Endothelial cell of umbilical vein (primary cell): ENCODE data around the gene NELFB. TPM values are rescaled to one million over a fixed set of nuclear protein-coding genes. Genes with fewer than 3 reads are reported as not detected.

Experiments
- BruUV-seq: library from RNA; stranded (reverse); fragments of 400-500 nt; replicated peaks from 2 replicates; lab custom pipeline; 2021; lab: Mats Ljungman, UMichigan
- CTCF ChIA-PET: fragments of 300-600, 350-600 bp; sonication (Branson Sonifier 250); formaldehyde crosslinking; loops from one replicate; lab custom pipeline; 2021; ENCODE audit warnings: antibody characterized with exemption, inconsistent platforms; lab: Charles Lee
- POLR2A ChIA-PET: fragments of 300-600, 350-600 bp; sonication (Branson Sonifier 250); formaldehyde crosslinking; loops from one replicate; lab custom pipeline; 2021; ENCODE audit warnings: antibody characterized with exemption, inconsistent platforms; lab: Charles Lee
- DNase-seq: peaks from one replicate; pipeline ENCODE4 v3.0.0-alpha.2; 2011; ENCODE audit warnings: low read depth, low spot score
- FAIRE-seq: peaks from 2 replicates; lab custom pipeline; 2011; peaks lifted over from hg19 to GRCh38; lab: Jason Lieb, UNC
- H2AFZ ChIP-seq: 2 replicates; pipeline ENCODE4 v1.6.0; 2012; ENCODE audit warnings: low read depth, low read length, control low read depth, inconsistent platforms
- H3K27ac ChIP-seq: 2 replicates; pipeline ENCODE4 v1.5.1; 2011; ENCODE audit warnings: low read depth, mild to moderate bottlenecking, control low read depth, low read length, moderate library complexity; ENCODE audit not compliant: insufficient read depth
- H3K27me3 ChIP-seq, 2 experiments: 2 replicates each; pipeline versions ENCODE4 v1.6.0 to v1.6.1; 2011; ENCODE audit warnings: low read length in 2 of 2, mixed read lengths in 1 of 2; ENCODE audit not compliant: control insufficient read depth in 2 of 2, insufficient read depth in 2 of 2
- H3K36me3 ChIP-seq, 2 experiments: 2 replicates in 1 of 2; 3 replicates in 1 of 2; pipeline ENCODE4 v1.5.1; 2011; ENCODE audit warnings: low read length in 2 of 2, mild to moderate bottlenecking in 1 of 2, moderate library complexity in 1 of 2; ENCODE audit not compliant: control insufficient read depth in 2 of 2, insufficient read depth in 2 of 2; ENCODE audit errors: extremely low read depth in 1 of 2
- H3K4me1 ChIP-seq: 3 replicates; pipeline ENCODE4 v1.5.1; 2011; ENCODE audit warnings: mild to moderate bottlenecking, low read length; ENCODE audit not compliant: control insufficient read depth, insufficient read depth; ENCODE audit errors: extremely low read depth
- H3K4me2 ChIP-seq: 2 replicates; pipeline ENCODE4 v1.6.1; 2011; ENCODE audit warnings: low read length, control low read depth, mixed read lengths; ENCODE audit not compliant: insufficient read depth
- H3K4me3 ChIP-seq, 3 experiments: fragments of 200-600 bp in 1 of 3; sonication (generic), shearing (Covaris generic) in 1 of 3; replicated peaks in 1 of 3; 2 replicates each; pipeline ENCODE4 v1.5.1; 2011 to 2016; ENCODE audit warnings: control low read depth in 3 of 3, low read length in 3 of 3, mild to moderate bottlenecking in 2 of 3, inconsistent platforms in 1 of 3, low read depth in 1 of 3, moderate library complexity in 1 of 3; ENCODE audit not compliant: insufficient read depth in 1 of 3
- H3K79me2 ChIP-seq: 2 replicates; pipeline ENCODE4 v1.6.0; 2012; ENCODE audit warnings: low read length, inconsistent platforms; ENCODE audit not compliant: control insufficient read depth, insufficient read depth
- H3K9ac ChIP-seq: replicated peaks from 2 replicates; pipeline ENCODE3; 2011; ENCODE audit warnings: low read length, control low read depth; ENCODE audit not compliant: insufficient read depth; ENCODE audit errors: extremely low read depth
- H3K9me1 ChIP-seq: replicated peaks from 3 replicates; pipeline ENCODE4 v1.6.0; 2011; ENCODE audit warnings: mild to moderate bottlenecking, low read length; ENCODE audit not compliant: control insufficient read depth, insufficient read depth; ENCODE audit errors: extremely low read depth
- H3K9me3 ChIP-seq: replicated peaks from 2 replicates; pipeline ENCODE4 v1.5.1; 2012; ENCODE audit warnings: low read length, inconsistent platforms; ENCODE audit not compliant: control insufficient read depth, insufficient read depth
- H4K20me1 ChIP-seq: replicated peaks from 2 replicates; pipeline ENCODE3; 2011; ENCODE audit warnings: mild to moderate bottlenecking, low read length; ENCODE audit not compliant: control insufficient read depth, insufficient read depth; ENCODE audit errors: extremely low read depth
- CTCF ChIP-seq, 2 donors: IDR thresholded peaks; 1 replicate in 1 of 2; 2 replicates in 1 of 2; pipeline ENCODE4 v1.5.1; 2011; ENCODE audit warnings: low read length in 2 of 2, mild to moderate bottlenecking in 2 of 2, moderate library complexity in 2 of 2, control low read depth in 1 of 2, inconsistent platforms in 1 of 2, low read depth in 1 of 2; ENCODE audit not compliant: insufficient read depth in 1 of 2; ENCODE audit errors: extremely low read depth in 1 of 2
- EZH2 ChIP-seq: IDR thresholded peaks from 2 replicates; pipeline ENCODE4 v1.6.1; 2012; ENCODE audit warnings: borderline replicate concordance, low read depth, mild to moderate bottlenecking, moderate library complexity, low read length, inconsistent platforms; ENCODE audit not compliant: severe bottlenecking
- FOS ChIP-seq: IDR thresholded peaks from 2 replicates; pipeline ENCODE4 v1.6.1; 2011; ENCODE audit warnings: mild to moderate bottlenecking, low read length, moderate library complexity, borderline replicate concordance; ENCODE audit not compliant: insufficient read depth
- GATA2 ChIP-seq: IDR thresholded peaks from 2 replicates; pipeline ENCODE4 v1.7.0; 2011; ENCODE audit warnings: low read depth, mild to moderate bottlenecking, moderate library complexity, mixed read lengths, low read length; ENCODE audit not compliant: insufficient read length, insufficient read depth
- JUN ChIP-seq: IDR thresholded peaks from 2 replicates; pipeline ENCODE4 v1.6.1; 2011; ENCODE audit warnings: borderline replicate concordance, low read depth; ENCODE audit not compliant: insufficient read length, insufficient read depth
- MAX ChIP-seq: IDR thresholded peaks from 2 replicates; pipeline ENCODE4 v1.6.1; 2011; ENCODE audit not compliant: insufficient read depth, insufficient read length
- MYC ChIP-seq: IDR thresholded peaks from one replicate; pipeline ENCODE4 v1.6.1; 2011; ENCODE audit warnings: mild to moderate bottlenecking, low read depth, low read length
- POLR2A ChIP-seq: IDR thresholded peaks from 2 replicates; pipeline ENCODE4 v1.6.1; 2012; ENCODE audit warnings: low read depth, mild to moderate bottlenecking, control low read depth, low read length
- POLR2AphosphoS5 ChIP-seq: IDR thresholded peaks from 2 replicates; pipeline ENCODE4 v1.6.1; 2012; ENCODE audit warnings: low read depth, mild to moderate bottlenecking, control low read depth, low read length, moderate library complexity; ENCODE audit not compliant: insufficient read depth
- dilution Hi-C: fragments of 300-500 bp; cut with MboI; formaldehyde crosslinking; loops from one replicate; pipeline ENCODE4 v1.15.0; 2019; ENCODE audit warnings: low sequenced_read_pairs; ENCODE audit not compliant: extremely low pct_ligation_motif_present
- intact Hi-C: fragments of 100-400 bp; cut with micrococcal nuclease; formaldehyde crosslinking; loops from one replicate; pipeline ENCODE4 v1.10.0; 2022
- polyA plus RNA-seq, 4 experiments: library from polyadenylated mRNA; depleted of rRNA in 3 of 4; stranded (reverse) in 3 of 4; unstranded in 1 of 4; fragments of >200 nt; gene quantifications; 2 replicates each; pipeline versions ENCODE4 v1.2.1 to v1.2.3, GENCODE V29; 2011 to 2012; ENCODE audit warnings: missing spikeins in 1 of 4
- total RNA-seq: library from RNA; stranded (reverse); gene quantifications from 2 replicates; pipeline ENCODE4 v1.2.3, GENCODE V29; 2021

The NELFB gene
- total and polyA plus RNA-seq, 2 donors (not counting 3 experiments of a cell fraction or from before 2014, with no cell fraction given) = 62.3 to 76.1 TPM

- Histone ChIP-seq H4K20me1 (no peaks in the 10 kb centered on the region), H3K4me3 (peak overlapping the region in 1 of 3 experiments; percentile 44), H3K79me2 (no peaks in the 10 kb centered on the region), H2AFZ (no peak overlapping the region), H3K36me3 (peaks cover 0 to 1% of the 10 kb centered on the region in 2 experiments), H3K9me3 (no peaks in the 10 kb centered on the region), H3K9ac (no peak overlapping the region), H3K4me1 (peaks cover 18% of the 10 kb centered on the region), H3K9me1 (no peaks in the 10 kb centered on the region), H3K27me3 (no peaks in the 10 kb centered on the region), H3K27ac (no peak overlapping the region), H3K4me2 (no peak overlapping the region)
- DNase-seq (no peak), FAIRE-seq (no peak)
- TF ChIP-seq FOS (no peak), POLR2A (no peak), GATA2 (no peak), CTCF (IDR thresholded peaks at IDR 0.05; ENCODE audit: extremely low read depth in 1 of 2, insufficient read depth in 1 of 2, low read depth in 1 of 2, low read length in 2 of 2) (no peak), JUN (no peak), MAX (no peak), MYC (no peak), POLR2AphosphoS5 (no peak), EZH2 (no peak)
- intact Hi-C loops (loop anchor here (2.0 kb wide), 1 partner anchor 15 kb away; no protein-coding TSS in a partner anchor), dilution Hi-C loops (no loop called here)
- POLR2A ChIA-PET = interaction anchor here (0.5 kb wide), 1 partner anchor 74 kb away, joined by 5 read pairs; no protein-coding TSS in a partner anchor
- CTCF ChIA-PET = interaction anchor here (1.5 to 6.3 kb wide), 3 partner anchors 15 to 21 kb away, joined by 3 to 63 read pairs (median 9); partner anchors contain the start of genes NDOR1, TMEM203 and TPRN
- BruUV-seq = no TSS peak
These were observed 33.5 kb upstream of the NELFB start for GRCh38 chr9:137221506-137222111.
